GM18907 (cell line): ENCODE data around the gene PDS5B.
"Not testable (repeated sequence)": the region's sequence is repeated elsewhere in the genome, so short reads cannot be mapped to it uniquely, and the experiment has no call there.

Source experiments
- ATAC-seq: cut with Tn5 transposase; IDR thresholded peaks from one replicate; pipeline ENCODE4 v1.9.1; 2021; ENCODE audit warnings: mild to moderate bottlenecking, moderate library complexity; ENCODE audit not compliant: unreplicated experiment

PDS5B gene

GRCh38 chr13:32642316-32642715 is 56.1 kb downstream of the PDS5B start:
- no peak for ATAC-seq

- ATAC-seq: no peak
Measured at GRCh38 chr13:32642858-32643257, 56.6 kb downstream of the PDS5B start.

GRCh38 chr13:32645854-32646253 is 59.6 kb downstream of the PDS5B start:
- ATAC-seq: no peak

GRCh38 chr13:32647926-32648325 is 61.7 kb downstream of the PDS5B start:
- no peak for ATAC-seq

- peak; percentile 70 for ATAC-seq
Measured at GRCh38 chr13:32650705-32651311, 64.6 kb downstream of the PDS5B start.

GRCh38 chr13:32657309-32657708 is 71.1 kb downstream of the PDS5B start:
- no peak for ATAC-seq

GRCh38 chr13:32659736-32660135 is 73.5 kb downstream of the PDS5B start:
- no peak for ATAC-seq

GRCh38 chr13:32660227-32660626 is 74.0 kb downstream of the PDS5B start:
- ATAC-seq: no peak

- ATAC-seq: no peak
Measured at GRCh38 chr13:32661685-32662084, 75.4 kb downstream of the PDS5B start.

GRCh38 chr13:32663660-32664059 is 77.4 kb downstream of the PDS5B start:
- ATAC-seq: no peak

- ATAC-seq: no peak
Measured at GRCh38 chr13:32666990-32667571, 80.8 kb downstream of the PDS5B start.

GRCh38 chr13:32669030-32669646 is 82.9 kb downstream of the PDS5B start:
- ATAC-seq: no peak

GRCh38 chr13:32674503-32674902 is 88.3 kb downstream of the PDS5B start:
- ATAC-seq: no peak

GRCh38 chr13:32676242-32676641 is 90.0 kb downstream of the PDS5B start:
- ATAC-seq: no peak

- no peak for ATAC-seq
Measured at GRCh38 chr13:32682130-32682529, 95.9 kb downstream of the PDS5B start.

GRCh38 chr13:32682740-32683139 is 96.5 kb downstream of the PDS5B start:
- ATAC-seq: no peak

- no peak for ATAC-seq
Measured at GRCh38 chr13:32687275-32687674, 101.0 kb downstream of the PDS5B start.

- ATAC-seq: no peak
Measured at GRCh38 chr13:32695602-32696250, 109.5 kb downstream of the PDS5B start.

GRCh38 chr13:32707471-32707870 is 121.2 kb downstream of the PDS5B start:
- ATAC-seq: no peak

- no peak for ATAC-seq
Measured at GRCh38 chr13:32713397-32713796, 127.1 kb downstream of the PDS5B start.

GRCh38 chr13:32716201-32716600 is 129.9 kb downstream of the PDS5B start:
- ATAC-seq: not testable (repeated sequence)

- ATAC-seq: no peak
Measured at GRCh38 chr13:32720026-32720425, 133.8 kb downstream of the PDS5B start.
